AG04450 (cell line): ENCODE data around the gene PIGK. TPM values are rescaled to one million over a fixed set of nuclear protein-coding genes. Genes with fewer than 3 reads are reported as not detected.

ENCODE experiments used
- CTCF ChIA-PET: fragments of 300-600, 350-600 bp; formaldehyde crosslinking; extraction: SDS; loops from one replicate; lab custom pipeline; 2022; ENCODE audit warnings: antibody characterized with exemption, inconsistent platforms; lab: Charles Lee
- POLR2A ChIA-PET: fragments of 350-600 bp; formaldehyde crosslinking; extraction: SDS; loops from one replicate; lab custom pipeline; 2021; ENCODE audit warnings: antibody characterized with exemption, inconsistent platforms; lab: Yijun Ruan, JAX
- DNase-seq: peaks from one replicate; pipeline ENCODE4 v3.0.0-alpha.2; 2011; ENCODE audit warnings: low read depth, low spot score
- H3K27ac ChIP-seq: one replicate; pipeline ENCODE4 v1.5.1; 2012; ENCODE audit warnings: low read depth, low read length, control low read depth
- H3K27me3 ChIP-seq: one replicate; pipeline ENCODE4 v1.6.0; 2012; ENCODE audit warnings: low read length; ENCODE audit not compliant: control insufficient read depth, insufficient read depth
- H3K4me3 ChIP-seq: 2 replicates; pipeline ENCODE4 v1.5.1; 2011; ENCODE audit warnings: mild to moderate bottlenecking, low read depth, low read length, control low read depth
- H3K9me3 ChIP-seq: 2 replicates; pipeline ENCODE4 v1.5.1; 2012; ENCODE audit warnings: low read length; ENCODE audit not compliant: control insufficient read depth, insufficient read depth
- polyA plus RNA-seq: library from polyadenylated mRNA; depleted of rRNA; stranded (reverse); fragments of >200 nt; gene quantifications from 2 replicates; pipeline ENCODE4 v1.2.3, GENCODE V29; 2011
- TF ChIP-seq, protein P1 (sequence below): IDR thresholded peaks from 2 replicates; pipeline ENCODE4 v1.5.1; 2011; ENCODE audit warnings: low read depth, low read length, control low read depth, inconsistent platforms

PIGK gene
- polyA plus RNA-seq, 1 experiment = 48.8 TPM

DNA sequence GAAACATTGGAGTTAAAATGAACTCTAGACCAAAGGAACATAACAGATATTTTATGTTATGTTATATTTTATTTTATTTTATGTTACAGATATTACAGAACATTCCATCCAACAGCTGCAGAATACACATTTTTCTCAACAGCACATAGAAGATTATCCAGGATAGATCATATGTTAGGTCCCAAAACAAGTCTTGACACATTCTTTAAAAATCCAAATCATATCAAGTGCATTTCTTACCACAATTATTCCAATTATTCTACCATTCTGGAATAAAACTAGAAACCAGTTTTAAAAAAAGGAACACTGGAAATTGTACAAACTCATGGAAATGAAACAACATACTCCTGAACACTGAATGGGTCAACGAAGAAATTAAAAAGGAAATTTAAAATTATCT, 30.9 kb upstream of the PIGK start:
- H3K27me3 ChIP-seq = no peaks in the 10 kb centered on the region
- H3K4me3 ChIP-seq = no peak overlapping the region
- no peak overlapping the region for H3K27ac ChIP-seq
- peaks cover 3% of the 10 kb centered on the region; the same call in 1 of the 2 replicates for H3K9me3 ChIP-seq
- DNase-seq = no peak
- TF ChIP-seq, protein P1, sequence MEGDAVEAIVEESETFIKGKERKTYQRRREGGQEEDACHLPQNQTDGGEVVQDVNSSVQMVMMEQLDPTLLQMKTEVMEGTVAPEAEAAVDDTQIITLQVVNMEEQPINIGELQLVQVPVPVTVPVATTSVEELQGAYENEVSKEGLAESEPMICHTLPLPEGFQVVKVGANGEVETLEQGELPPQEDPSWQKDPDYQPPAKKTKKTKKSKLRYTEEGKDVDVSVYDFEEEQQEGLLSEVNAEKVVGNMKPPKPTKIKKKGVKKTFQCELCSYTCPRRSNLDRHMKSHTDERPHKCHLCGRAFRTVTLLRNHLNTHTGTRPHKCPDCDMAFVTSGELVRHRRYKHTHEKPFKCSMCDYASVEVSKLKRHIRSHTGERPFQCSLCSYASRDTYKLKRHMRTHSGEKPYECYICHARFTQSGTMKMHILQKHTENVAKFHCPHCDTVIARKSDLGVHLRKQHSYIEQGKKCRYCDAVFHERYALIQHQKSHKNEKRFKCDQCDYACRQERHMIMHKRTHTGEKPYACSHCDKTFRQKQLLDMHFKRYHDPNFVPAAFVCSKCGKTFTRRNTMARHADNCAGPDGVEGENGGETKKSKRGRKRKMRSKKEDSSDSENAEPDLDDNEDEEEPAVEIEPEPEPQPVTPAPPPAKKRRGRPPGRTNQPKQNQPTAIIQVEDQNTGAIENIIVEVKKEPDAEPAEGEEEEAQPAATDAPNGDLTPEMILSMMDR = no peak
- CTCF ChIA-PET = interaction anchor here (0.6 kb wide), 1 partner anchor 245 kb away, joined by 4 read pairs; no protein-coding TSS in a partner anchor
- POLR2A ChIA-PET = no interaction called here

DNA sequence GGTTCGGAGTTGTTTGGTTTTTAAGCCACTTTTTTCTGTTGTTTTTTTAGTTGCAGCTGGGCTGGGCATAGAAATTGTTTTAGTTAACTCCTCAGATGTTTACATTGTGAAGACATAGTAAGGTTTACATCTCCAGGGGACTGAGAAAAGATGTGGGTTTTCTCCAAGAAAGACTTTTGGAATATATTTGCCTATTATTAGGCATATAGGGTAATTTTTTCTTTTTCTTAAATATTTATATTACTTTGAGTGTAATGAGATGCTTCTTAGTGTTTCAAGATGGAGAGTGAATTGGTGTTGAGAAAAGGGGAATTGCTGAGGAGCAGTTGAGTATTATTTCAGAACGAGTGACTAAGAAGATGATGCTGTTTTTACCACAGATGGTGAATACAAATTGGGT, 26.6 kb upstream of the PIGK start:
- H3K9me3 ChIP-seq = peaks cover 4% of the 10 kb centered on the region; the same call in 1 of the 2 replicates
- ChIA-PET POLR2A (no interaction called here), CTCF (interaction anchor here (1.0 to 1.1 kb wide), 2 partner anchors 269 to 287 kb away, joined by 3 to 4 read pairs; no protein-coding TSS in a partner anchor)
- no peak overlapping the region for H3K27ac ChIP-seq
- no peak overlapping the region for H3K4me3 ChIP-seq
- TF ChIP-seq, protein P1 = no peak
- no peaks in the 10 kb centered on the region for H3K27me3 ChIP-seq
- DNase-seq = peak; percentile 59

DNA sequence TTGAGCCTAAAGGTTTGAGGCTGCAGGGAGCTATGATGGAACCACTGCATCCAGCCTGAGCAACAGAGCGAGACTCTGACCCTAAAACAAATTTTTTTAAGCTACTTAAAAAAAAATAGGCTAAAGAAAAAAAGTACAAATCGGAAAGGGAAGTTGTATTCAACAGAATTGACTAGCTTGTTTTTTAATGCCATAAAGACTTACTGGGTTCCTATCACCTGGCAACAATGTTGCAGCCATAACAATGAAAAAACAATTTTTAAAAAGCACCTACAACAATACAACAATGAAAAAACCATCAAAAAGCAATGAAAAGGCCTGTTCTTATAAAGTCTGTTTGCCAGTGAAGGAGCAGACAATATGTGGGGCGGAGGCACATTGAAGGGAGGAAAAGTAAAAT, 20.1 kb upstream of the PIGK start:
- TF ChIP-seq, protein P1 = no peak
- no peak overlapping the region for H3K27ac ChIP-seq
- H3K27me3 ChIP-seq = no peaks in the 10 kb centered on the region
- CTCF ChIA-PET = interaction anchor here (1.0 kb wide), 1 partner anchor 297 kb away, joined by 3 read pairs; no protein-coding TSS in a partner anchor
- POLR2A ChIA-PET = no interaction called here
- H3K9me3 ChIP-seq = peaks cover 4% of the 10 kb centered on the region; the same call in 1 of the 2 replicates
- no peak overlapping the region for H3K4me3 ChIP-seq
- DNase-seq = no peak

DNA sequence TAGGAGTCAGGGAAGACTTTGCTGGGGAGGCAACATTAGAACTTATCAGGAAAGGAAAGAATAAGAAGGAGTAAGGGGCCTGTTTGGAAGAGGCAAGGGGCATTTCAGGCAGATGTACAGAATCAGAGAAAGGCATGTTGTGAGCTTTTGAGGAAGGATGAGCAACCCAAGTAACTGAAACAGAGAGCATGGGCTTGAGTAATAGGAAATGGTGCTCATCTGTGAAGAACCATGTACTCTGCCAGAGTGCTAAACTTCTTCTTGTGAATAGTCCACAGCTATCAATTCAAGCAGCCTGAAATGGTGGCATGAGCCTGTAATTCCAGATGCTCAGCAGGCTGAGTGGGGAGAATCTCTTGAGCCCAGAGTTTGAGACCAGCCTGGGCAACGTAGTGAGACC, 19.2 kb upstream of the PIGK start:
- DNase-seq = no peak
- TF ChIP-seq, protein P1 = no peak
- Histone ChIP-seq H3K27ac (no peak overlapping the region), H3K4me3 (no peak overlapping the region), H3K9me3 (peaks cover 4% of the 10 kb centered on the region; the same call in 1 of the 2 replicates), H3K27me3 (no peaks in the 10 kb centered on the region)
- ChIA-PET POLR2A (interaction anchor here (0.7 kb wide), 1 partner anchor 73 kb away, joined by 3 read pairs; no protein-coding TSS in a partner anchor), CTCF (interaction anchor here (1.0 kb wide), 1 partner anchor 298 kb away, joined by 3 read pairs; no protein-coding TSS in a partner anchor)

DNA sequence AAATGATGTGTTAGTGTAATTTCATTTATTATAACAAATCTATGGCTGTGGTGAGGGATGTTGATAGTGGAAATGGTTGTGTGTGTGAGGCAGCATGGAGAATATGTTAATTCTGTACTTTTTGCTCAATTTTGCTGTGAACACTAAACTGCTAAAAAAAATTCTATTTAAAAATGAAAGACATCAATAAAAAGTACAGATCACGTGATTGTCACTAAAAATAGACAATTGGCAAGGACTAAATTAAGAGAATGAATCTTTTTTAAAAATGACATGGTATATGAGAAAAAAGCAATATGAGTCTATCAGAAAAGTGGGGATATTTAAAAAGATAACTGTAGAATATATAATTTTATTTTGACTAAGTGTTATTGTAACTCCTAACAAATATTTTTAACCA, 15.7 kb upstream of the PIGK start:
- ChIA-PET POLR2A (no interaction called here), CTCF (no interaction called here)
- H3K4me3 ChIP-seq = no peak overlapping the region
- H3K27me3 ChIP-seq = no peaks in the 10 kb centered on the region
- 0 out of 2 replicates have a peak, but pooled peaks cover 4% of the 10 kb centered on the region for H3K9me3 ChIP-seq
- TF ChIP-seq, protein P1 = no peak
- no peak for DNase-seq
- H3K27ac ChIP-seq = no peak overlapping the region
